GM12878 (cell line): ENCODE data around the gene UFSP2. TPM values are rescaled to one million over a fixed set of nuclear protein-coding genes. Genes with fewer than 3 reads are reported as not detected.

ENCODE experiments used
- ATAC-seq: fragments of 200-7000 bp; cut with Tn5 transposase; 3 replicates; pipeline ENCODE4 v1.9.1; 2020; ENCODE audit warnings: mild to moderate bottlenecking, moderate library complexity
- BruUV-seq: library from RNA; stranded (reverse); fragments of 400-500 nt; replicated peaks from 2 replicates; lab custom pipeline; 2021; lab: Mats Ljungman, UMichigan
- CTCF ChIA-PET: fragments of 300-600 bp; sonication (Branson Sonifier 250); formaldehyde crosslinking; extraction: SDS; loops from one replicate; lab custom pipeline; 2021; ENCODE audit warnings: inconsistent platforms; lab: Yijun Ruan, JAX
- POLR2A ChIA-PET: fragments of 350-600 bp; formaldehyde crosslinking; extraction: SDS; loops from one replicate; lab custom pipeline; 2021; ENCODE audit warnings: inconsistent platforms; lab: Charles Lee
- RAD21 ChIA-PET: fragments of 300-600 bp; sonication (Branson Sonifier 250); formaldehyde crosslinking; loops from one replicate; lab custom pipeline; 2023; ENCODE audit warnings: antibody characterized with exemption; ENCODE audit not compliant: unreplicated experiment; lab: Charles Lee
- SMC1A ChIA-PET: fragments of 300-600 bp; sonication (Branson Sonifier 250); formaldehyde crosslinking; loops from one replicate; lab custom pipeline; 2023; ENCODE audit not compliant: unreplicated experiment, uncharacterized antibody; lab: Charles Lee
- DNase-seq: peaks from one replicate; pipeline ENCODE4 v3.0.0-alpha.2; 2011; ENCODE audit warnings: low read depth, low spot score
- FAIRE-seq: peaks from 3 replicates; lab custom pipeline; 2011; peaks lifted over from hg19 to GRCh38; lab: Jason Lieb, UNC
- H2AFZ ChIP-seq: 2 replicates; pipeline ENCODE4 v1.6.0; 2011; ENCODE audit warnings: low read depth, low read length, control low read depth; ENCODE audit not compliant: control insufficient read depth
- H3K27ac ChIP-seq: 2 replicates; pipeline ENCODE4 v1.5.1; 2011; ENCODE audit warnings: control low read depth; ENCODE audit not compliant: control insufficient read depth, insufficient read depth
- H3K27me3 ChIP-seq, 2 experiments: replicated peaks in 1 of 2; 2 replicates each; pipeline versions ENCODE4 v1.6.0 to v1.6.1; 2011; ENCODE audit warnings: low read length in 1 of 2; ENCODE audit not compliant: control insufficient read depth in 2 of 2, insufficient read depth in 2 of 2
- H3K36me3 ChIP-seq, 2 experiments: 2 replicates each; pipeline ENCODE4 v1.5.1; 2011; ENCODE audit warnings: low read length in 1 of 2; ENCODE audit not compliant: control insufficient read depth in 2 of 2, insufficient read depth in 2 of 2
- H3K4me1 ChIP-seq: 2 replicates; pipeline ENCODE4 v1.6.1; 2011; ENCODE audit warnings: mild to moderate bottlenecking, low read length, moderate library complexity, mixed read lengths; ENCODE audit not compliant: control insufficient read depth, insufficient read depth
- H3K4me2 ChIP-seq: 2 replicates; pipeline ENCODE4 v1.6.0; 2011; ENCODE audit warnings: control low read depth; ENCODE audit not compliant: control insufficient read depth, insufficient read depth
- H3K4me3 ChIP-seq: fragments of 200-600 bp; sonication (generic); 2 replicates; pipeline ENCODE4 v1.5.1; 2016
- H3K79me2 ChIP-seq: 2 replicates; pipeline ENCODE4 v1.6.0; 2011; ENCODE audit warnings: low read length; ENCODE audit not compliant: control insufficient read depth, insufficient read depth
- H3K9ac ChIP-seq: 2 replicates; pipeline ENCODE4 v1.8.0; 2011; ENCODE audit warnings: low read length, control low read depth, mixed read lengths; ENCODE audit not compliant: control insufficient read depth, insufficient read depth
- H3K9me3 ChIP-seq: replicated peaks from 3 replicates; pipeline ENCODE4 v1.5.1; 2011; ENCODE audit warnings: mild to moderate bottlenecking, low read length; ENCODE audit not compliant: control insufficient read depth, insufficient read depth
- H4K20me1 ChIP-seq: 2 replicates; pipeline ENCODE4 v1.6.0; 2011; ENCODE audit not compliant: control insufficient read depth, insufficient read depth
- ATF7 ChIP-seq: fragments of 450-650 bp; IDR thresholded peaks from 2 replicates; pipeline ENCODE4 v1.6.1; 2016; ENCODE audit warnings: low read depth, mild to moderate bottlenecking
- CBX5 ChIP-seq: sonication (generic); IDR thresholded peaks from 2 replicates; pipeline ENCODE4 v1.6.1; 2016; ENCODE audit warnings: low read depth, moderate library complexity, mild to moderate bottlenecking, inconsistent platforms
- CHD1 ChIP-seq: IDR thresholded peaks from 2 replicates; pipeline ENCODE4 v1.6.1; 2012; ENCODE audit warnings: low read depth, low read length, improper control_type of control experiment
- CHD4 ChIP-seq: fragments of 200-600 bp; sonication (generic); IDR thresholded peaks from 2 replicates; pipeline ENCODE4 v1.6.1; 2016; ENCODE audit warnings: mild to moderate bottlenecking
- FOXK2 ChIP-seq: fragments of 450-650 bp; IDR thresholded peaks from 2 replicates; pipeline ENCODE4 v1.6.1; 2017; ENCODE audit warnings: mild to moderate bottlenecking, moderate library complexity
- FOXM1 ChIP-seq: IDR thresholded peaks from 2 replicates; pipeline ENCODE4 v1.6.1; 2012; ENCODE audit warnings: low read depth, mild to moderate bottlenecking, inconsistent platforms, low read length, moderate library complexity
- GABPA ChIP-seq: IDR thresholded peaks from 2 replicates; pipeline ENCODE4 v1.6.1; 2014; ENCODE audit warnings: antibody characterized with exemption, low read depth, mild to moderate bottlenecking, inconsistent platforms
- IRF4 ChIP-seq: IDR thresholded peaks from 2 replicates; pipeline ENCODE4 v1.6.1; 2011; ENCODE audit warnings: low read depth, low read length
- JUNB ChIP-seq: IDR thresholded peaks from 2 replicates; pipeline ENCODE4 v1.6.1; 2016; ENCODE audit warnings: antibody characterized with exemption, mild to moderate bottlenecking
- MTA3 ChIP-seq: IDR thresholded peaks from 2 replicates; pipeline ENCODE4 v1.6.1; 2012; ENCODE audit warnings: low read length, inconsistent platforms, borderline replicate concordance
- POLR2AphosphoS5 ChIP-seq: IDR thresholded peaks from 2 replicates; pipeline ENCODE4 v1.6.1; 2011; ENCODE audit warnings: mild to moderate bottlenecking, low read length, inconsistent platforms
- RBBP5 ChIP-seq: fragments of 200-600 bp; sonication (generic); conservative IDR thresholded peaks from 2 replicates; pipeline ENCODE4 v1.6.1; 2016
- RCOR1 ChIP-seq: conservative IDR thresholded peaks from 2 replicates; pipeline ENCODE4 v1.6.1; 2012; ENCODE audit warnings: low read depth, low read length, improper control_type of control experiment
- SUPT20H ChIP-seq: IDR thresholded peaks from 2 replicates; pipeline ENCODE4 v1.6.1; 2011; ENCODE audit warnings: low read depth, mild to moderate bottlenecking, low read length, moderate library complexity, borderline replicate concordance; ENCODE audit not compliant: control insufficient read depth
- ZSCAN29 ChIP-seq: fragments of 450-650 bp; IDR thresholded peaks from 2 replicates; pipeline ENCODE4 v1.6.1; 2017; ENCODE audit warnings: mild to moderate bottlenecking, moderate library complexity
- WGBS: methylation state at CpG from one replicate; pipeline ENCODE4 v1.1.6; 2016; ENCODE audit warnings: low lambda C conversion rate; ENCODE audit not compliant: insufficient replicate concordance, insufficient coverage; ENCODE audit errors: missing lambda C conversion rate; 5-methylcytosine and 5-hydroxymethylcytosine counted together
- in situ Hi-C: fragments of 300-500 bp; cut with MboI; formaldehyde crosslinking; loops from 9 replicates; pipeline ENCODE4 v1.14.3; 2018; ENCODE audit warnings: mixed read lengths
- intact Hi-C: fragments of 100-400 bp; cut with micrococcal nuclease; formaldehyde crosslinking; loops from one replicate; pipeline ENCODE4 v1.14.2; 2022; ENCODE audit not compliant: unreplicated experiment
- polyA plus RNA-seq, 11 experiments: library from polyadenylated mRNA; depleted of rRNA in 4 of 11; unstranded in 6 of 11; stranded (reverse) in 5 of 11; fragments of >200 nt; fragmentation: Nextera tagmentation in 4 of 11; fragmentation: Illumina TruSeq in 1 of 11; extraction: Ambion mirVana in 4 of 11; extraction: Trizol in 1 of 11; gene quantifications; 1 replicate in 1 of 11; 2 replicates in 10 of 11; pipeline versions ENCODE4 v1.2.1 to v1.2.3, GENCODE V29; 2011 to 2016; ENCODE audit warnings: inconsistent platforms in 2 of 11, missing spikeins in 2 of 11, low read depth in 1 of 11
- total RNA-seq, 4 experiments: library from RNA; depleted of rRNA in 3 of 4; stranded (reverse); fragments of >200 nt in 3 of 4; fragmentation: Illumina TruSeq in 1 of 4; extraction: Trizol in 1 of 4; gene quantifications; 2 replicates each; pipeline versions ENCODE4 v1.2.1 to v1.2.3, GENCODE V29; 2013 to 2021
- TF ChIP-seq, protein P1 (sequence below): IDR thresholded peaks from 2 replicates; pipeline ENCODE4 v1.6.1; 2011; ENCODE audit warnings: borderline replicate concordance, low read depth, mild to moderate bottlenecking, moderate library complexity, low read length; ENCODE audit not compliant: insufficient read depth, poor library complexity, severe bottlenecking
- TF ChIP-seq, protein P2 (sequence below): fragments of 450-650 bp; IDR thresholded peaks from 2 replicates; pipeline ENCODE4 v1.6.1; 2014; ENCODE audit warnings: mild to moderate bottlenecking

The UFSP2 gene
- total and polyA plus RNA-seq, 10 of the 15 experiments (the other 5 are each of a cell fraction or from before 2014, with no cell fraction given): 25.4 to 53.1 (median 37.7) TPM

DNA sequence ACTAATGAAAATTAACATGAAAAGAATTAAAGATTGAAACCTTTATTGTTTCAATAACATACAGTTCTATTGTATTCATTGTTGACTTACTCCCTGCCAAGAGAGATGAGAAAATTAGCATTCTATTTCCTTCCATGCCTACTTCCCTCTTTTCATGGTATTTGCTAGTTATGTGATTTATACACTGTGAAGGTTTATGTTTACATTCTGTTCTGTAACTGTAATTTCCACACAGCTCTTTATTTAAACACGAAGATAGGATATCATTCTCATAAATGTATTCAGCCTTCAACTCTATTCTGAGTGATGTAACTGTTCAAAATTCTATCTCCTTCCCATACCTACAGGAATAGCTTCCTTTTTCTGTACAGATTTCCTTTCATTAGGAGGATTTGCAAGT lies 39.1 kb upstream of the UFSP2 start (continued):
- no peak for TF ChIP-seq POLR2AphosphoS5
- no peak for TF ChIP-seq RBBP5
- no peak for TF ChIP-seq FOXK2
- no peak for TF ChIP-seq CHD1
- TF ChIP-seq, protein P1, sequence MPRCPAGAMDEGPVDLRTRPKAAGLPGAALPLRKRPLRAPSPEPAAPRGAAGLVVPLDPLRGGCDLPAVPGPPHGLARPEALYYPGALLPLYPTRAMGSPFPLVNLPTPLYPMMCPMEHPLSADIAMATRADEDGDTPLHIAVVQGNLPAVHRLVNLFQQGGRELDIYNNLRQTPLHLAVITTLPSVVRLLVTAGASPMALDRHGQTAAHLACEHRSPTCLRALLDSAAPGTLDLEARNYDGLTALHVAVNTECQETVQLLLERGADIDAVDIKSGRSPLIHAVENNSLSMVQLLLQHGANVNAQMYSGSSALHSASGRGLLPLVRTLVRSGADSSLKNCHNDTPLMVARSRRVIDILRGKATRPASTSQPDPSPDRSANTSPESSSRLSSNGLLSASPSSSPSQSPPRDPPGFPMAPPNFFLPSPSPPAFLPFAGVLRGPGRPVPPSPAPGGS: no peak
- TF ChIP-seq GABPA: no peak
- TF ChIP-seq CHD4: no peak
- TF ChIP-seq IRF4: no peak
- TF ChIP-seq, protein P2, sequence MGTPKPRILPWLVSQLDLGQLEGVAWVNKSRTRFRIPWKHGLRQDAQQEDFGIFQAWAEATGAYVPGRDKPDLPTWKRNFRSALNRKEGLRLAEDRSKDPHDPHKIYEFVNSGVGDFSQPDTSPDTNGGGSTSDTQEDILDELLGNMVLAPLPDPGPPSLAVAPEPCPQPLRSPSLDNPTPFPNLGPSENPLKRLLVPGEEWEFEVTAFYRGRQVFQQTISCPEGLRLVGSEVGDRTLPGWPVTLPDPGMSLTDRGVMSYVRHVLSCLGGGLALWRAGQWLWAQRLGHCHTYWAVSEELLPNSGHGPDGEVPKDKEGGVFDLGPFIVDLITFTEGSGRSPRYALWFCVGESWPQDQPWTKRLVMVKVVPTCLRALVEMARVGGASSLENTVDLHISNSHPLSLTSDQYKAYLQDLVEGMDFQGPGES: no peak
- TF ChIP-seq SUPT20H: no peak
- TF ChIP-seq JUNB: no peak
- no peak for TF ChIP-seq ZSCAN29

- Histone ChIP-seq H3K4me2 (no peak overlapping the region), H3K79me2 (no peaks in the 10 kb centered on the region), H3K9me3 (no peaks in the 10 kb centered on the region; the same call in 2 of the 3 replicates), H2AFZ (no peak overlapping the region), H3K27me3 (no peaks in the 10 kb centered on the region), H3K27ac (no peak overlapping the region), H3K36me3 (no peaks in the 10 kb centered on the region), H4K20me1 (no peaks in the 10 kb centered on the region), H3K4me1 (no peaks in the 10 kb centered on the region; the same call in 1 of the 2 replicates), H3K4me3 (no peak overlapping the region), H3K9ac (no peak overlapping the region)
- POLR2A ChIA-PET: no interaction called here
- RAD21 ChIA-PET: no interaction called here
- in situ Hi-C loops: no loop called here
- no peak for DNase-seq
- ATAC-seq: no peak
- no peak for FAIRE-seq
- intact Hi-C loops: no loop called here
- no TSS peak for BruUV-seq
- no peak for TF ChIP-seq FOXM1
- TF ChIP-seq MTA3: no peak
- TF ChIP-seq ATF7: no peak
- TF ChIP-seq RCOR1: no peak
- no peak for TF ChIP-seq CBX5
- CTCF ChIA-PET: interaction anchor here (1.3 to 1.5 kb wide), 2 partner anchors 11 to 134 kb away, joined by 3 read pairs; no protein-coding TSS in a partner anchor
- SMC1A ChIA-PET: no interaction called here
- 22% methylated on average over 6 of the region's 6 CpGs for WGBS
Measured at GRCh38 chr4:185464183-185464582, 38.4 kb upstream of the UFSP2 start.
